Nephron (organoid): ENCODE results near the gene LGR6.

ENCODE experiments used
- H3K27ac Mint-ChIP-seq, 3 experiments: 2 replicates each; pipeline ENCODE4 v1.8.0; 2020; ENCODE audit warnings: mixed read lengths in 3 of 3, mild to moderate bottlenecking in 2 of 3, moderate library complexity in 1 of 3
- H3K27me3 Mint-ChIP-seq: 2 replicates; pipeline ENCODE4 v1.8.0; 2021; ENCODE audit warnings: low read depth, mild to moderate bottlenecking, moderate library complexity, mixed read lengths
- H3K36me3 Mint-ChIP-seq: 2 replicates; pipeline ENCODE4 v1.8.0; 2020; ENCODE audit warnings: low read depth, mixed read lengths
- H3K4me1 Mint-ChIP-seq: 2 replicates; pipeline ENCODE4 v1.8.0; 2020; ENCODE audit warnings: mixed read lengths
- H3K4me3 Mint-ChIP-seq, 3 experiments: 2 replicates each; pipeline ENCODE4 v1.8.0; 2020; ENCODE audit warnings: mild to moderate bottlenecking in 3 of 3, mixed read lengths in 3 of 3, moderate library complexity in 2 of 3
- H3K9me3 Mint-ChIP-seq: 2 replicates; pipeline ENCODE4 v1.8.0; 2020; ENCODE audit warnings: mixed read lengths
- TF ChIP-seq, protein P1 (sequence below), 3 experiments: fragments of 200-600 bp; sonication (generic); IDR thresholded peaks; one replicate each; pipeline ENCODE4 v1.5.0; 2021; ENCODE audit warnings: antibody characterized with exemption in 3 of 3; ENCODE audit not compliant: unreplicated experiment in 3 of 3

The LGR6 gene

DNA sequence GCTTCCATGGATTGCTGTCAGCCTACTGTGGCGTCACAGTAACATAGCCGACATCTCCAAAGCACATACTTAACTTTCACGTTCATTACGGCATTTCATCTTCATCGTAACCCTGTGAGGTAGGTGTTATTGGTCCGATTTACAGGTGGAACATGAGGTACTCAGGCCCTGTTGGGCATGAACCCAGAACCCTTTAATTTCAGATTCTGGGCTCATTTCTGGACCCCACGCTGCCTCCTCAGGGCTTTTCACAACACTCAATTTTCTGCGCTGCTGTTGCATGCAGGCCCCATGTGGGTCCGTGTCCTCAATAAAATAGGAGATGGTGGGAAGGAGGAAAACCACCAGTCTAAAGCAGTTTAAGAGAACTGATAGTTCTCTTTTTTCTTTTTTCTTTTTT is 108.6 kb downstream of the LGR6 start:
- H3K9me3 Mint-ChIP-seq = no peaks in the 10 kb centered on the region
- H3K27me3 Mint-ChIP-seq = peaks cover 12% of the 10 kb centered on the region
- H3K4me3 Mint-ChIP-seq = no peak overlapping the region
- no peaks in the 10 kb centered on the region for H3K36me3 Mint-ChIP-seq
- TF ChIP-seq, protein P1, sequence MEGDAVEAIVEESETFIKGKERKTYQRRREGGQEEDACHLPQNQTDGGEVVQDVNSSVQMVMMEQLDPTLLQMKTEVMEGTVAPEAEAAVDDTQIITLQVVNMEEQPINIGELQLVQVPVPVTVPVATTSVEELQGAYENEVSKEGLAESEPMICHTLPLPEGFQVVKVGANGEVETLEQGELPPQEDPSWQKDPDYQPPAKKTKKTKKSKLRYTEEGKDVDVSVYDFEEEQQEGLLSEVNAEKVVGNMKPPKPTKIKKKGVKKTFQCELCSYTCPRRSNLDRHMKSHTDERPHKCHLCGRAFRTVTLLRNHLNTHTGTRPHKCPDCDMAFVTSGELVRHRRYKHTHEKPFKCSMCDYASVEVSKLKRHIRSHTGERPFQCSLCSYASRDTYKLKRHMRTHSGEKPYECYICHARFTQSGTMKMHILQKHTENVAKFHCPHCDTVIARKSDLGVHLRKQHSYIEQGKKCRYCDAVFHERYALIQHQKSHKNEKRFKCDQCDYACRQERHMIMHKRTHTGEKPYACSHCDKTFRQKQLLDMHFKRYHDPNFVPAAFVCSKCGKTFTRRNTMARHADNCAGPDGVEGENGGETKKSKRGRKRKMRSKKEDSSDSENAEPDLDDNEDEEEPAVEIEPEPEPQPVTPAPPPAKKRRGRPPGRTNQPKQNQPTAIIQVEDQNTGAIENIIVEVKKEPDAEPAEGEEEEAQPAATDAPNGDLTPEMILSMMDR (IDR thresholded peaks at IDR 0.05; ENCODE audit: unreplicated experiment in 3 of 3) = no peak
- H3K4me1 Mint-ChIP-seq = peaks cover 4% of the 10 kb centered on the region
- no peak overlapping the region for H3K27ac Mint-ChIP-seq

DNA sequence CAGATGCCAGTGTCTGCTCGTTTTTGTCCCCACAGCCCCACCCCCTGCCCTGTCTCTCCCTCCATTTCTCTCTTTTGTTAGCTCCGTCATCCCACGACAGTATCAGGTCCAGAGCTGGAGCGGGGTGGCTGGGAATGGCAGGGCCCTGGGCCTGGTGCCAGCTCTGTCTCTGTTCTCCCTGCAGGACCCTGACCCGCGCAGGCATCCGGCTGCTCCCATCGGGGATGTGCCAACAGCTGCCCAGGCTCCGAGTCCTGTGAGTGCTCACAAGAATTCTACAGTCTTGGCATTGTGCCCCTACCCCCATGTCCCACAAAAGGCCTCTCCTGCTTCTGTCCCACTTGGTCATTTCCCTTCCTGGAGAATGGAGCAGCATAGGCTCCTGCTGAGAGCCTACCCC is 110.8 kb downstream of the LGR6 start:
- Mint-ChIP-seq H3K36me3 (no peaks in the 10 kb centered on the region), H3K27ac (no peak overlapping the region), H3K4me3 (no peak overlapping the region), H3K9me3 (no peaks in the 10 kb centered on the region), H3K27me3 (peaks cover 20% of the 10 kb centered on the region), H3K4me1 (peaks cover 4% of the 10 kb centered on the region)
- TF ChIP-seq, protein P1 (IDR thresholded peaks at IDR 0.05; ENCODE audit: unreplicated experiment in 3 of 3) = no peak

DNA sequence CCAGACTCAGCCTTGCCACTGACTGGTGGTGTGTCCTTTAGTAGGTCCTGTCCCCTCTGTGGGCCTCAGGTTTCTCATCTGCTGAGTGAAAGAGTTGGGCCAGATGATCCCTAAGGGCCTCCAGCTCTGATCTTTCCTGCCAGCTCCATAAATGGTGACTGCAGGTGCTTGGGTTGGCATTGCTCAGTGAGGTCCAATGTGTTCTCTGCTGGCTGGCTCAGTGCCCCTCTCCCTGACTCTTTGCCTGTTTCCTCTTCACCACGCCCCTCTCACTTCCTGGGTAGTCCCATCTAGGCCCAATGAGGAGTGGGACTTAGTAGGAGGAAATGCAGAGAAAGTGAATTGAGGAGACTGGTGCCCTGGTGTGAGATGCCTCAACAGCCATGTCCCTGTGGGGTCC is 111.6 kb downstream of the LGR6 start:
- no peak overlapping the region for H3K4me3 Mint-ChIP-seq
- TF ChIP-seq, protein P1 (IDR thresholded peaks at IDR 0.05; ENCODE audit: unreplicated experiment in 3 of 3) = no peak
- H3K27ac Mint-ChIP-seq = no peak overlapping the region
- H3K4me1 Mint-ChIP-seq = peaks cover 9% of the 10 kb centered on the region
- H3K9me3 Mint-ChIP-seq = no peaks in the 10 kb centered on the region
- H3K36me3 Mint-ChIP-seq = no peaks in the 10 kb centered on the region
- peaks cover 25% of the 10 kb centered on the region for H3K27me3 Mint-ChIP-seq

DNA sequence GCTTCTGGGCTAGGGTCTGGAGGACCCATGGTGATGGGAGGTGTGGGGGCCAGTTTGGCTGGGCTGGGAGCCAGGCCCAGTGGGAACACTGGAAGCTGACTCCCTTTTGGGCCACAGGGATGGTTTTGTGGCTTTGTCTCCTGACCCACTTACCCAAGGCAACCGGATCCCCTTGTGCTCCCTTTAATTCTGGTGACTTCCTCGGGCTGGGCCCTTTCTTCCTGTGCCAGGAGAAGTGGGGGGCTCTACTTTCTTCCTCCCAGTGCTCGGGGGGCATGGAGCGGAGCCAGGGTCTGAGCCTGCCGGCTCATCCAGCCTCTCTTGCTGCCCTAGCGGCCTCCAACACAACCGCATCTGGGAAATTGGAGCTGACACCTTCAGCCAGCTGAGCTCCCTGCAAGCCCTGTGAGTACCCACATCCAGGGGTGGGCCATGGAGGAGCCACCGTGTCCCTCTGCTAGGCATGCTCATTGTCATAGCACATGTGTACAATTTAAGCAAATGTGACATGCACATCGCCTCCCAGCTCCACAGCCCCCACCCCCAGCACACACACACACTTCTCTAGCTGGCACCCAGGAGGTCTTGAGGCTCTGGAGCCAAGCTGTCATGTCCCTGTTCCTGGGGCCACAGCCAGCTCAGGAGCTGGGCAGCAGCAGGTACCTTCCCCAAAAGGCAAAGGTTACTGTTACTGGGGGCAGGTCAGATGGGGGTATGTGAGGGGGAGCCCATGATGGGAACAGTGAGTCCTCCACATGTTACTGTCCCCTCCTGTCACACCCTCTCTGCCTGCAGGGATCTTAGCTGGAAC is 113.1 kb downstream of the LGR6 start:
- H3K4me3 Mint-ChIP-seq = no peak overlapping the region
- H3K4me1 Mint-ChIP-seq = peaks cover 19% of the 10 kb centered on the region
- no peaks in the 10 kb centered on the region for H3K9me3 Mint-ChIP-seq
- TF ChIP-seq, protein P1 (IDR thresholded peaks at IDR 0.05; ENCODE audit: unreplicated experiment in 3 of 3) = no peak
- no peaks in the 10 kb centered on the region for H3K36me3 Mint-ChIP-seq
- H3K27ac Mint-ChIP-seq = no peak overlapping the region
- peaks cover 25% of the 10 kb centered on the region for H3K27me3 Mint-ChIP-seq

DNA sequence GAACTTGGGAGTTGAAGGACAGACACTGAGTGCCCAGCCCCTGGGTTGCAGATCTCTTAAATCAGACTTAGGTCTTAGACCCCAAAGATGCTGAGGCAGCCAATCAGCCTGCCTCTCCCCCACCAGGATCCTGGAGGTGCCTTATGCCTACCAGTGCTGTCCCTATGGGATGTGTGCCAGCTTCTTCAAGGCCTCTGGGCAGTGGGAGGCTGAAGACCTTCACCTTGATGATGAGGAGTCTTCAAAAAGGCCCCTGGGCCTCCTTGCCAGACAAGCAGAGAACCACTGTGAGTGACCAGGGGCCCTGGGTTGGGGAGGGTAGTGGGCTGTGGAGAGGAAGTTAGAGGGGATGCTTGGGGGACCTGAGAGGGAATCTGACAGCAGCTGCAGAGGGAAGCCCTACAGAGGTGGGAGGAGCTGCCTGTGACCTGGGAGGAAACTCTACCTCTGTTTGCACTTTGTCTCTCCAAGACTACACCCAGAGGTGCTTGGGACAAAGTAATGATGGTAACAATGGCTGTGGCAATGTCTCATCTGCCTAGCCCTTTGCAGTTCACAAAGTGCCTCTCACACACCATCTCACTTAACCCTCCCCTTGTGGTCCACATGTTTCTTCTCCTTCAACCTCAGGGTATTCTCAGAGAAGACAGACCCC is 116.6 kb downstream of the LGR6 start:
- Mint-ChIP-seq H3K36me3 (no peaks in the 10 kb centered on the region), H3K9me3 (no peaks in the 10 kb centered on the region), H3K27me3 (peaks cover 29% of the 10 kb centered on the region), H3K4me1 (peaks cover 21% of the 10 kb centered on the region), H3K27ac (no peak overlapping the region), H3K4me3 (no peak overlapping the region)
- TF ChIP-seq, protein P1 (IDR thresholded peaks at IDR 0.05; ENCODE audit: unreplicated experiment in 3 of 3) = no peak
